Spinal cord (tissue), 10 donors: ENCODE results near the gene CLDN15. TPM values are rescaled to one million over a fixed set of nuclear protein-coding genes. Genes with fewer than 3 reads are reported as not detected.

Source experiments
- DNase-seq, 6 donors: peaks; one replicate each; pipeline versions ENCODE4 v3.0.0 to v3.0.0-alpha.2; 2013 to 2015; ENCODE audit warnings: low spot score in 6 of 6, low read depth in 4 of 6
- H3K27ac ChIP-seq: one replicate; pipeline ENCODE4 v1.5.1; 2013; ENCODE audit warnings: low read depth, low read length, control low read depth
- H3K27me3 ChIP-seq: one replicate; pipeline ENCODE4 v1.6.1; 2013; ENCODE audit warnings: low read length; ENCODE audit not compliant: control insufficient read depth, insufficient read depth
- H3K36me3 ChIP-seq: one replicate; pipeline ENCODE4 v1.6.1; 2013; ENCODE audit warnings: low read length; ENCODE audit not compliant: control insufficient read depth, insufficient read depth
- H3K4me1 ChIP-seq: one replicate; pipeline ENCODE4 v1.6.1; 2013; ENCODE audit warnings: low read length; ENCODE audit not compliant: control insufficient read depth, insufficient read depth
- H3K4me3 ChIP-seq: one replicate; pipeline ENCODE4 v1.5.1; 2013; ENCODE audit warnings: low read depth, low read length, control low read depth
- H3K9me3 ChIP-seq: one replicate; pipeline ENCODE4 v1.6.1; 2013; ENCODE audit warnings: low read length; ENCODE audit not compliant: control insufficient read depth, insufficient read depth
- WGBS: methylation state at CpG from one replicate; pipeline ENCODE4 v1.1.5; 2013; ENCODE audit warnings: missing lambda C conversion rate; ENCODE audit not compliant: insufficient coverage; 5-methylcytosine and 5-hydroxymethylcytosine counted together
- polyA plus RNA-seq, 2 donors: library from polyadenylated mRNA; unstranded; fragments of 120-200 nt; gene quantifications; one replicate each; pipeline ENCODE4 v1.2.1, GENCODE V29; 2013; ENCODE audit not compliant: insufficient read length in 2 of 2
- total RNA-seq, 2 donors: library from RNA; depleted of rRNA in 1 of 2; stranded (reverse); fragments of 120-200 nt in 1 of 2; fragments of >200 nt in 1 of 2; gene quantifications; one replicate each; pipeline versions ENCODE4 v1.2.3 to v1.2.4, GENCODE V29; 2013 to 2014
- donor health status: healthy.

The CLDN15 gene
- total and polyA plus RNA-seq, 4 donors: 3.3 to 13.8 (median 8.8) TPM

DNA sequence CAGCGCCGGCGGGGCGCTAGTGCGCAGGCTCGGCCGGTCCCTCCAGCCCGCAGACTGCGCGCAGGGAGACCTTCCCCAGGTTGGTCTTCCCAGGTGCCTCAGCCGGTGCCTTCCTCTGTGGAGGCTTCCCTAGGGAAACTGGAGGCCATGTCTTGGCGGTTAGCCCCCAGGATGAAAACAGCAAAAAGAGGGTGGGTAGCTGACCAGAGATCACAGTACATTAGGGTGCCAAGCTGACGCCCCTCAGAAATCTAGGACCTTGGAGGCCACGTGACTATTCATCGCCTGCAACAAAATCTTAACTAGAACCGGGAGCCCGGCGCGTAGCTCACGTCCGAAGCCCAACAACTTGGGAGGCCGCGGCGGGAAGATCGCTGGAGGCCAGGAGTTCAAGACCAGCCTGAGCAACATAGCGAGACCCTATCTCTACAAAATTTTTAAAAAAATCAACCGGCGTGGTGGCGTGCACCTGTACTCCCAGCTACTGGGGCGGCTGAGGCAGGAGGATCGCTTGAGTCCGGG lies 7.6 kb upstream of the CLDN15 start:
- Histone ChIP-seq H3K4me1 (peaks cover 20% of the 10 kb centered on the region), H3K27ac (peak overlapping the region; percentile 96), H3K9me3 (no peaks in the 10 kb centered on the region), H3K36me3 (peaks cover 42% of the 10 kb centered on the region), H3K4me3 (peak overlapping the region; percentile 95), H3K27me3 (no peaks in the 10 kb centered on the region)
- 22% methylated on average over 31 of the region's 32 CpGs for WGBS
- no peak for DNase-seq

DNA sequence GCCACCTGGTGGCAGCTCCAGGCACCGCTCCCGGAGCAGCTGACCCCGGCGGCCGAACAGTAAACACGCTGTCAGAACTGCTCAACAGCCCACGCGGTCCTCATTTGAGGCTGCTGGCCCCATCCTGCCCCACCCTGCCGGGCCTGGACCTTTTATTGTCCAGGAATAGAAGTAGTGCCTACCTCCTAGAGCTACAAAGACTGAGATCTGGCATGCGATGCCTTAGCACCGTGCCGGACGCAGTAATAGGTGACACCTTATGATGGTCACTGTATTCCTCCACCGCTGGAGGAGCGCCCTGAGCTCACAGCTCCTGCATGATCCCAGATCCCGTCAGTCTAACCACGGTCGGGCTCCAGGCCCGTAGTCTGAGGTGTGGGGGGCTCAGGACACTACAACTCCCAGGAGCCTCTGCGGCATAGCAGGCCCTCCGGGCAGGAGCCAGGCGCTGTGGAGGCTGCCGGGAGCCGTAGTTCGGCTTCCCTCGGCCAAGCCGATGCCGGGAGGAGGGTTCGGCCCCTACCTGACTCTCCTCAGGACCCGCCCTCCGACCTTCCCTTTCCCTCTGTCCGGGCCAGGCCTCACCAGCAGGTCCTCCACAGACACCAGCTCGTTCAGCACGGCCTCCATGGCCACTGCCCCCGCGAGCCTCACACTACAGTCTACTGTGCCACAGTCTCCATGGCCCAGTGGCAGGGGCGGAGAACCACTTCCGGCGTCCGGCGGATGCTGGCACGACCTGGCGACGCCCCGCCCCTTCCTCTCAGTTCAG lies 7.0 kb upstream of the CLDN15 start, which contains the start of gene FIS1:
TSS of gene FIS1 (minus strand) at position 707 of the 772 bp plus-strand sequence. CDS start at position 630, 77 bp downstream.
- peaks cover 26% of the 10 kb centered on the region for H3K4me1 ChIP-seq
- no peaks in the 10 kb centered on the region for H3K27me3 ChIP-seq
- peaks cover 44% of the 10 kb centered on the region for H3K36me3 ChIP-seq
- no peaks in the 10 kb centered on the region for H3K9me3 ChIP-seq
- peak within 1 kb of the TSS; percentile 95 for H3K4me3 ChIP-seq
- H3K27ac ChIP-seq: peak within 1 kb of the TSS; percentile 96
- peak; percentile 79 to 97 (median 90) for DNase-seq
- WGBS: 0% methylated on average over 43 of the region's 45 CpGs

- H3K27me3 ChIP-seq: no peaks in the 10 kb centered on the region
- peak overlapping the region; percentile 95 for H3K4me3 ChIP-seq
- H3K27ac ChIP-seq: peak overlapping the region; percentile 96
- peaks cover 44% of the 10 kb centered on the region for H3K36me3 ChIP-seq
- WGBS: 17% methylated on average over 23 of the region's 28 CpGs
- peaks cover 29% of the 10 kb centered on the region for H3K4me1 ChIP-seq
- no peak for DNase-seq
- H3K9me3 ChIP-seq: no peaks in the 10 kb centered on the region
Observed at GRCh38 chr7:101243646-101244374, 6.2 kb upstream of the CLDN15 start.

DNA sequence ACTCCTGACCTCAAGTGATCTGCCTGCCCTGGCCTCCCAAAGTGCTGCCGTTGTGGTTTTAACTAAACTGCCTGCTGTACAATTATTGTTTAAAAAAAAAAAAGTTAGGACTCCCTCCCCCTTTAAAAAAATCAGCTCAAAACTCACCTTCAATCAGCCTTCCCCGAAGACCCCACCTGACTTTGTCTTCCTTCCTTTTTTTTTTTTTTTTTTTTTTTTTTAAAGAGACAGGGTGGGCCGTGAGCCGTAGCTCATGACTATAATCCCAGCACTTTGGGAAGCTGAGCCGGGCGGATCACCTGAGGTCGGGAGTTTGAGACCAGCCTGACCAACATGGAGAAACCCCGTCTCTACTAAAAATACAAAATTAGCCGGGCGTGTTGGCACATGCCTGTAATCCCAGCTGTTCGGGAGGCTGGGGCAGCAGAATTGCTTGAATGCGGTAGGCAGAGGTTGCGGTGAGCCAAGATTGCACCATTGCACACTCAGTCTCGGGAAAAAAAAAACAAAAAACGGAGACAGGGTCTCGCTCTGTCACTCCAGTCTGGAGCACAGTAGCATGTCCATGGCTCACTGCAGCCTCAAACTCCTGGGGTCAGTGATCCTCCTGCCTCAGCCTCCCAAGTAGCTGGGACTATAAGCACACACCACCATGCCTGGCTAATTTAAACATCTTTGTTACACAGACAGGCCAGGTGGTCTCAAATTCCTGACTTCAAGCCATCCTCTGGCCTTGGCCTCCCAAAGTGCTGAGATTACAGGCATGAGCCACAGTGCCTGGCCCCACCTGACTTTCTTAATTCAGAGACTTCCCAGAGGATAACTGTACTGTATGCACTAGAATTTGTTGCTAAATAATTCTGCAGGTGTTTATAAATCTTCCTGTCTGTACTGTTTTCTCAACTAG lies 4.1 kb upstream of the CLDN15 start:
- WGBS: 97% methylated on average over 6 of the region's 16 CpGs

DNA sequence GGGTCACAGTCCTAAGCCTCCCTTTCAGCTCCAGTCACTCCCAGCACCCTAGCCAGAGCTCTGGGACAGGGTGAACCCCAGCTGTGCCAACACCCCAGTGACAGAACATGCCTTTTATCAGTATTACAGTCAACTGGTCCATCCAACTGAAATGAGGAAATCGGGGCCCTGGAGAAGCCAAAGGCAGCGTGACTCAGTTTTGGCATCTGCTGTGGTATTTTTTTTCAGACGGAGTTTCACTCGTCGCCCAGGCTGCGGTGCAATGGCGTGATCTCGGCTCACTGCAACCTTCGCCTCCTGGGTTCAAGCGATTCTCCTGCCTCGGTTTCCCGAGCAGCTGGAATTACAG lies 3.4 kb upstream of the CLDN15 start:
- 99% methylated on average over 7 of the region's 12 CpGs for WGBS
- peaks cover 59% of the 10 kb centered on the region for H3K36me3 ChIP-seq
- no peak for DNase-seq
- no peaks in the 10 kb centered on the region for H3K9me3 ChIP-seq
- no peaks in the 10 kb centered on the region for H3K27me3 ChIP-seq
- H3K4me3 ChIP-seq: no peak overlapping the region
- H3K4me1 ChIP-seq: peaks cover 34% of the 10 kb centered on the region
- H3K27ac ChIP-seq: no peak overlapping the region

More for the DNA sequence above, 4.1 kb upstream of the CLDN15 start:
- H3K27ac ChIP-seq: no peak overlapping the region
- H3K36me3 ChIP-seq: peaks cover 52% of the 10 kb centered on the region
- H3K9me3 ChIP-seq: no peaks in the 10 kb centered on the region
- H3K4me3 ChIP-seq: no peak overlapping the region
- H3K27me3 ChIP-seq: no peaks in the 10 kb centered on the region
- DNase-seq: no peak
- peaks cover 34% of the 10 kb centered on the region for H3K4me1 ChIP-seq

DNA sequence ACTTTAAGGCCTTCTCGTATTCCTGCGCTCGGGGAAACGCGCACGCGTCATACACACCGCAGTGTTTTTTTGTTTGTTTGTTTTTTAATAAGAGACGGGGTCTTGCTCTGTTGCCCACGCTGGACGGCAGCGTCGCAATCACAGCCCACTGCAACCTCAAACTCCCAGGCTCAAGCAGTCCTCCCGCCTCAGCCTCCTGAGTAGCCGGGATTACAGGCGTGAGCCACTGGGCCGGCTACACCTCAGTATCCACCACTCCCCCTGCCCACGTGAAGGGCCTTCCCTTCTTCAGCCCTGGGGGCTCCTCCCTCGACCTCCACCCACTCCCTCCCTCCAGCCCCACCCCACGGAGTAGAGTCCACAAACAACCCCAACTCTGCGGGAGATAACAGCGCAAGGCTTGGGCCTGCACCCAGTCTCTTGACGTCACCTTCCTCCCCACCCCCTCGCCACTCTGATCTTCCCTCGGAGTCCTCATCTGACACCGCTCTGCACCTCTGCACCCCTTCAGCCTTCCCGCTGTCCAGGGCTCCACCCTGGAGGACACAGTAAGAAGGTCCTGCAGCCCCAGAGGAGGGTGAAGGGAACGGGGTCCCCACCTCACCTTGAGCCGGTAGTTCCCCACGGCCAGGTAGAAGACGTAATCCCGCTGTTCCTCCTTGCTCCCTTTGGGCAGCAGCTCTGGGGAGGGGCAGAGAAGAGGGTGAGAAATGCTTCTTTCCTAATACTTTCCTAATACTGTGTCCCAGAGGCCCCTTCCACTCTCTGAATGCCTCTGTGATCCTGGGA lies 2.8 kb upstream of the CLDN15 start:
- Histone ChIP-seq H3K27me3 (no peaks in the 10 kb centered on the region), H3K36me3 (peaks cover 64% of the 10 kb centered on the region), H3K4me3 (no peak overlapping the region), H3K9me3 (no peaks in the 10 kb centered on the region), H3K4me1 (peaks cover 31% of the 10 kb centered on the region), H3K27ac (no peak overlapping the region)
- 90% methylated on average over 20 of the region's 32 CpGs for WGBS
- DNase-seq: no peak

GRCh38 chr7:101239951-101240220 lies 2.3 kb upstream of the CLDN15 start:
- Histone ChIP-seq H3K4me3 (no peak overlapping the region), H3K4me1 (peaks cover 27% of the 10 kb centered on the region), H3K9me3 (no peaks in the 10 kb centered on the region), H3K36me3 (peaks cover 70% of the 10 kb centered on the region), H3K27ac (no peak overlapping the region), H3K27me3 (no peaks in the 10 kb centered on the region)
- DNase-seq: no peak
- 82% methylated on average over 7 of the region's 9 CpGs for WGBS

DNA sequence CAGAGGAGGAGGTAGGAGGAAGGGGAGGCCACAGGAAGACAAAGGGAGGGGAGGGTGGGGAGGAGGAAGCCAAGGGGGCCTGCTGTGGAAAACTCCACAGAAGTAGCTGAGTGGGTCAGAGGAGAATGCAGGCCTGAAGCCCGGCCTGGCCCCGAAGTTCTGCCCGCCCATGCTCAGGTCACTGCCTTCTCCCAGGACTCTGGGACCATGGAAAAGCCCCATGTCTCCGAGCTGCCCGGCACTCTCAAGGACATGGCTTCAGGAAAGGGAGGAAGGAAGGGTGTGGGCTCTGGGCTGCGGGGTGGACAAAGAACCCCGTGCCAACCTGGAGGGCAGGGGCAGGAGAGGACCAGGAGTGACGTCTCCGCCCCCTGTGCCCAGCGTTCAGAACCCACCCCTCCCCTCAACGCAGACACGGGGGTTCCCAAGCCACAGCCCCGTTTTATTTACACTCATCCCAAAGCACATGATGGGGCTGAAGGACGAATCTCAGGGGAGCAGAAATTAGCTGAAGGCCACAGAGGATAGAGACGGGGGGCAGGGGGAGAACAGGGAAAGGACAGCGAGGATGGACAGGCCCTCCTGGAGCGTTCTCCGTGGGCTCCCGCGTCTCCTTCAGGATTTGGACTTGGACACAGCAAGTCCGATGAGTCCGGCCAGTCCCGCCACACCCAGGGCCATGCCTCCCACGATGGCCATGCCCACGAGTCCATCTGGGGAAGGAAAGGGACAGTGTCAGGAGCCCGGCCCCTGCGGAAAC lies 1.8 kb upstream of the CLDN15 start:
- no peak overlapping the region for H3K27ac ChIP-seq
- no peak for DNase-seq
- no peaks in the 10 kb centered on the region for H3K9me3 ChIP-seq
- 92% methylated on average over 18 of the region's 27 CpGs for WGBS
- H3K36me3 ChIP-seq: peaks cover 73% of the 10 kb centered on the region
- H3K4me1 ChIP-seq: peaks cover 27% of the 10 kb centered on the region
- no peaks in the 10 kb centered on the region for H3K27me3 ChIP-seq
- H3K4me3 ChIP-seq: no peak overlapping the region
